WERI-Rb-1 (cell line): Measurements from ENCODE around the gene FAM228B.

Experiments used
- DNase-seq: peaks from one replicate; pipeline ENCODE4 v3.0.0-alpha.2; 2020
- H3K27ac ChIP-seq: fragments of 250-450 bp; sonication (Bioruptor Pico); 2 replicates; pipeline ENCODE4 v1.5.1; 2020; ENCODE audit warnings: mild to moderate bottlenecking, moderate library complexity
- H3K27me3 ChIP-seq: fragments of 250-450 bp; sonication (Bioruptor Pico); 2 replicates; pipeline ENCODE4 v1.5.1; 2021; ENCODE audit warnings: mild to moderate bottlenecking, low read depth, moderate library complexity; ENCODE audit not compliant: insufficient read depth, severe bottlenecking
- H3K36me3 ChIP-seq: fragments of 250-450 bp; sonication (Bioruptor Pico); 2 replicates; pipeline ENCODE4 v1.5.1; 2020; ENCODE audit warnings: mild to moderate bottlenecking, moderate library complexity
- H3K4me3 ChIP-seq: 2 replicates; pipeline ENCODE4 v1.5.1; 2011; ENCODE audit warnings: low read depth, mild to moderate bottlenecking, control low read depth, low read length
- H3K9me3 ChIP-seq: fragments of 250-450 bp; sonication (Bioruptor Pico); 2 replicates; pipeline ENCODE4 v1.5.1; 2021; ENCODE audit warnings: mild to moderate bottlenecking, moderate library complexity; ENCODE audit not compliant: severe bottlenecking
- TF ChIP-seq, protein P1 (sequence below): IDR thresholded peaks from 2 replicates; pipeline ENCODE4 v1.5.1; 2011; ENCODE audit warnings: low read depth, mild to moderate bottlenecking, control low read depth, inconsistent platforms, low read length

Gene FAM228B

DNA sequence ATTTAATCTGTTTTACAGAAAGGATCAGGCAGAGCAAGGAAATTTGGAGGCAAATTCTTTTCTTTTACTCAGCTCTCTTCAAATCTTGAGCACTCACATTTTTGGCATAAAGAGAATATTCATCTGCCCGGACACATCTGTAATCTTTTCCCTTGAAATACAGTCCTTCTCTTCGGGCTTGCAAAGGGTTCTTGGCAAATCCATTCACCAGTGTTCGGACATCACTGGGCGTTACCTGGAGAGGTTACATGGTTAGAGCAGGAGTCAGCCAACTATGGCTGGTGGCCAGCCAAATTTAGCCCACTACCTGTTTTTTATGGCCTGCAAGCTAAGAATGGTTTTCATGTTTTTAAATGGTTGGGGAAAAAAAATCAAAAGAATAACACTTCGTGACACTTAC, 2.2 kb upstream of the FAM228B start:
- Histone ChIP-seq H3K9me3 (no peaks in the 10 kb centered on the region), H3K27ac (no peak overlapping the region), H3K4me3 (no peak overlapping the region), H3K36me3 (no peaks in the 10 kb centered on the region), H3K27me3 (no peaks in the 10 kb centered on the region)
- TF ChIP-seq, protein P1, sequence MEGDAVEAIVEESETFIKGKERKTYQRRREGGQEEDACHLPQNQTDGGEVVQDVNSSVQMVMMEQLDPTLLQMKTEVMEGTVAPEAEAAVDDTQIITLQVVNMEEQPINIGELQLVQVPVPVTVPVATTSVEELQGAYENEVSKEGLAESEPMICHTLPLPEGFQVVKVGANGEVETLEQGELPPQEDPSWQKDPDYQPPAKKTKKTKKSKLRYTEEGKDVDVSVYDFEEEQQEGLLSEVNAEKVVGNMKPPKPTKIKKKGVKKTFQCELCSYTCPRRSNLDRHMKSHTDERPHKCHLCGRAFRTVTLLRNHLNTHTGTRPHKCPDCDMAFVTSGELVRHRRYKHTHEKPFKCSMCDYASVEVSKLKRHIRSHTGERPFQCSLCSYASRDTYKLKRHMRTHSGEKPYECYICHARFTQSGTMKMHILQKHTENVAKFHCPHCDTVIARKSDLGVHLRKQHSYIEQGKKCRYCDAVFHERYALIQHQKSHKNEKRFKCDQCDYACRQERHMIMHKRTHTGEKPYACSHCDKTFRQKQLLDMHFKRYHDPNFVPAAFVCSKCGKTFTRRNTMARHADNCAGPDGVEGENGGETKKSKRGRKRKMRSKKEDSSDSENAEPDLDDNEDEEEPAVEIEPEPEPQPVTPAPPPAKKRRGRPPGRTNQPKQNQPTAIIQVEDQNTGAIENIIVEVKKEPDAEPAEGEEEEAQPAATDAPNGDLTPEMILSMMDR, result no peak
- DNase-seq, result no peak

DNA sequence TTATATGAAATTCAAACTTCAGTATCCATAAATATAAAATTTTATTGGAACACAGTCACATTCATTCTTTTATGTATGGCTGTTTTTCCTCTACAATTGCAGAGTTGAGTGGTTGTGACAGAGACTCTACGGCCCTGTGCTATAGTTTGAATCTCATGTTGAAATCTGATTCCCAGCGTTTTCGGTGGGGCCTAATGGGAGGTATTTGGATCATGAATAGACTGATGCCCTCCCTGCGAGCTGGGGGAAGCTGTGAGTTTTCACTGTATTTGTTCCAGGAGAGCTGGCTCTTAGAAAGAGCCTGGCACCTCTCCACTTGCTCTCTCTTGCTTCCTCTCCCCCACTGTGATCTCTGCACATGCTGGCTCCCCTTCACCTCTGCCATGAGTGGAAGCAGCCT, 1.8 kb upstream of the FAM228B start:
- DNase-seq, result no peak
- TF ChIP-seq, protein P1, result no peak
- Histone ChIP-seq H3K27me3 (no peaks in the 10 kb centered on the region), H3K4me3 (no peak overlapping the region), H3K27ac (no peak overlapping the region), H3K36me3 (no peaks in the 10 kb centered on the region), H3K9me3 (no peaks in the 10 kb centered on the region)

DNA sequence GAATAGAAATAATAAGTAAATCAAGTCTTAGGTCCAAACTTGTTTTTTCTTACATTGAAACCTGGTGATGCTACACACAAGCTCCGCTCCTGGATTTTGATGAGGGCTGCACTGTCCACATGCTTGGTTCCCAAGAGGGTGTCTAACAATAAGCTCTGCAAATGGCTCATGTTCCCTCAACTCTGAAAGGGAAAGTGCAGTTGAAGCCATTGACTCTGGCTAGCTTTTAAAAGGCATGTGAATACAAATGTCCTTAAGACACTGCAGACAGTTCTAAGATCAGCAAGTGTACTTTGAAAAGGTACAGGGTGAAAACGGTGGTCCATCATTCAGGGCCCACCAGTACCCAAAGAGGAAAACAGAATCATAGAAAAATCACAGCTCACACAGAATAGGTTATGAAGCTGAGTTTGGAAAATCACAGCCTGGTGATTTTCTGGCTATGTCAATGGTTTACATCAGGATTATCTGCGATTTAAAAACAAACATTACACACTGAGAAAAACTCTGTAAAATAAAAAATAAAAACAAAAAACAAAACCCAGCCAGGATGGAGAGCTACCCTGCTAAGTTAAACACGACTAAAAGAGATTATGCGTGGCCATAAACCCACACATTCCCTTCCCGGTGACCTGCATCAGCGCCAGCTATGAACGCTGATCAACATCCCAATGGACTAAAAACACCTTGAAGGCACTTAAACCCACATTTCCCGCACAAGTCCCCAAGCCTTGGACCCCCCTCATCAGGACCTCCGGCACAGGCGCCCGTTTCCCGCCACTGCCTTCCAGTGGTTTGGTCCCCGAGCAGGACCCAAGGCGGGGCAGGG, 689 bp upstream of the FAM228B start:
- Histone ChIP-seq H3K9me3 (no peaks in the 10 kb centered on the region), H3K27me3 (no peaks in the 10 kb centered on the region), H3K4me3 (peak overlapping the region; percentile 79), H3K27ac (peak overlapping the region; percentile 90), H3K36me3 (no peaks in the 10 kb centered on the region)
- TF ChIP-seq, protein P1, result no peak
- no peak for DNase-seq

DNA sequence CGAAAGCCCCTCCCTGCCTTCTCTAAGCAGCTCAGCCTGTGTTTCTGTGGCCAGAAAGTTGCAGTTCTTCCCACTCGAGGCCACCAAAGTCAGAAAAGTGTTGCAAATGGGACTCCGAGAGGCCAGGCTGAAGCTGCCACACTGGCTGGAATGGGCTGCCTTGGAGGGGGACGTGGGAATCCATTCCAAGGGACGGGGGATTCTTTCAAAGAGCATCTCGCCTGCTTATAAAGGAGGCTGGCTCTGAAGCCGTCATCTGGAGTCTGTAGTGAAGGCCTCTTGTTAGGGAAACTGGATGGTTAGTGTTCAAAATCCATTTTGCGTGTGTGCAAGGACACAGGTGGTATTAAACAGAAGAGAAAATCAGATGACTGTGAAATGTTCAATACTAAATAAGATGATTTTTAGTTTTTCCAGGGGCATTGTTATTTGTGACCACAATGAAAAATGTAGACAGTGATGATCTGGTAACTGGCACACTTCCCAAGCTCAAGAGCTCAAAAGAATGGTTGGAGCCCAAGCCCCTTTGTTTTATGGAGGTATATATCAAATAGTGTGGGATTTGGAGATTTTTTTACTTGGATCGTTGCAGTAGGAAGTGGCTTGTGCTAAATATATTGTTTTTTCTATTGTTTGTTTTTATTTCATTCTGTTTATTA, 782 bp downstream of the FAM228B start:
- DNase-seq, result no peak

DNA sequence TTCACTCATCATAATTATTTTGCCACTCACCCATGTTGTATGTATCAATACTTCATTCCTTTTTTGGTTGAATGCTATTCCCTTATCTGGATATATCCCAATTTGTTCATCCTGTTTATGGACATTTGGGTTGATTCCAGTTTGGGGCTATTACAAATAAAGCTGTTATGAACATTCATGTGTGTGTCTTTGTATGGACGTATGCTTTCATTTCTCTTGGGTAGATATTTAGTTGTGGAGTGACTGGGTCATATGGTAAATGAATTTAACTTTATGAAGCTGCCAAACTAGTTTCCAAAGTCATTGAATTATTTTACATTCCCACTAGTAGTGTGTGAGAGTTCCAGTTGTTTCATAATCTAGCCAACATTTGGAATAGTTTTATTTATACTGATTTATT, 2.7 kb downstream of the FAM228B start:
- Histone ChIP-seq H3K36me3 (no peaks in the 10 kb centered on the region), H3K27ac (no peak overlapping the region), H3K27me3 (no peaks in the 10 kb centered on the region), H3K4me3 (no peak overlapping the region), H3K9me3 (no peaks in the 10 kb centered on the region)
- no peak for DNase-seq
- TF ChIP-seq, protein P1, result no peak

More for the DNA sequence above, 782 bp downstream of the FAM228B start:
- peak overlapping the region; percentile 79 for H3K4me3 ChIP-seq
- peak overlapping the region; percentile 90 for H3K27ac ChIP-seq
- no peaks in the 10 kb centered on the region for H3K36me3 ChIP-seq
- TF ChIP-seq, protein P1, result no peak
- H3K9me3 ChIP-seq, result no peaks in the 10 kb centered on the region
- no peaks in the 10 kb centered on the region for H3K27me3 ChIP-seq
